ENCODE results near the gene DTX3. TPM values are rescaled to one million over a fixed set of nuclear protein-coding genes. Genes with fewer than 3 reads are reported as not detected.
A peak's percentile ranks its signal among the peaks of the same experiment; 100 is the strongest.

The DTX3 gene
- total and polyA plus RNA-seq, 5 donors from 2014 or later: 3.4 to 31.2 (median 6.0) TPM

- Histone ChIP-seq H3K4me1 (ENCODE audit: control insufficient read depth, insufficient read depth, low read length, poor library complexity, severe bottlenecking) (peaks cover 16% of the 10 kb centered on the region), H3K9me3 (ENCODE audit: control insufficient read depth in 2 of 2, low read length in 2 of 2) (no peaks in the 10 kb centered on the region), H3K4me3 (ENCODE audit: low read depth, low read length) (peak overlapping the region; percentile 44), H3K27me3 (ENCODE audit: control insufficient read depth, insufficient read depth, low read length) (no peaks in the 10 kb centered on the region), H3K36me3 (ENCODE audit: control insufficient read depth, insufficient read depth, low read length) (peaks cover 29% of the 10 kb centered on the region), H3K27ac (ENCODE audit: insufficient read depth, low read length, poor library complexity, severe bottlenecking) (no peak overlapping the region)
- H3K36me3 Mint-ChIP-seq: peaks cover 32% of the 10 kb centered on the region
- H3K4me1 Mint-ChIP-seq: peaks cover 0 to 34% (median 7%) of the 10 kb centered on the region in 4 donors
- peaks cover 1% of the 10 kb centered on the region for H3K27me3 Mint-ChIP-seq
- DNase-seq (no peak), ATAC-seq (ENCODE audit: low read depth in 2 of 2) (peak; percentile 11 to 36)
- peak overlapping the region; percentile 88 to 94 (median 89) for H3K4me3 Mint-ChIP-seq
- no peaks in the 10 kb centered on the region for H3K9me3 Mint-ChIP-seq
- H3K27ac Mint-ChIP-seq: peak overlapping the region; percentile 77 to 94 (median 82)
Observed at GRCh38 chr12:57604992-57605810, 577 bp downstream of the DTX3 start.

DNA sequence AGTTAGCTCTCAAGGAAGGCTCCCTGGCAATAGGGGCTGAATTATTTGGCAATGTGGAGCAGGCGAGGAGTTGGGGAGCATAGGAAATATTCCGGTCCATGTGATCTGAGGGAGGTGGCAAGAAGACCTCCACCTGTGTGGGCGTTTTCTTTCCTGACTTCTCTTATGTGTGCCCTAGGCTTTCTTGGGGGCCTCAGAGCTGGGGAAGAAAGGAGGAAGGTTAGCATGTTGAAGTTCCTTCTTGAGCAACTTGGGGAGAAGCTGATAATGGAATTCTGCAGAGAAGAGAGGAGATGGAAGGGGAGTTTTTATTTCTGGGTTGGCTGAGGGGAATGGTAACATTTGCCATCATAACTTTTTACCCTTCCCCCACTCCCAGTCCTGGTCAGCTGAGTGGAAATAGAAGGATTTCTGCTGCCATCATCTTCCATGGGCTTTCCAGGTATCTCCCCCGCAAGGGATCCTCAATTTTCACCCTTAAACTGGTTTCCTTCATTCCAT is 1.2 kb downstream of the DTX3 start:
- Mint-ChIP-seq H3K9me3 (peaks cover 0 to 2% (median 0%) of the 10 kb centered on the region in 7 donors), H3K27ac (peak overlapping the region in 2 of 3 donors; percentile 53 to 77), H3K36me3 (peaks cover 25% of the 10 kb centered on the region), H3K27me3 (peaks cover 8% of the 10 kb centered on the region), H3K4me1 (peaks cover 0 to 41% (median 7%) of the 10 kb centered on the region in 4 donors), H3K4me3 (peak overlapping the region; percentile 88 to 94 (median 89))
- peaks cover 22% of the 10 kb centered on the region for H3K36me3 ChIP-seq (ENCODE audit: control insufficient read depth, insufficient read depth, low read length)
- peaks cover 23% of the 10 kb centered on the region for H3K4me1 ChIP-seq (ENCODE audit: control insufficient read depth, insufficient read depth, low read length, poor library complexity, severe bottlenecking)
- peak overlapping the region; percentile 44 for H3K4me3 ChIP-seq (ENCODE audit: low read depth, low read length)
- ATAC-seq (ENCODE audit: low read depth in 2 of 2) (no peak), DNase-seq (no peak)
- H3K27ac ChIP-seq (ENCODE audit: insufficient read depth, low read length, poor library complexity, severe bottlenecking): no peak overlapping the region
- no peaks in the 10 kb centered on the region for H3K9me3 ChIP-seq (ENCODE audit: control insufficient read depth in 2 of 2, low read length in 2 of 2)
- no peaks in the 10 kb centered on the region for H3K27me3 ChIP-seq (ENCODE audit: control insufficient read depth, insufficient read depth, low read length)

GRCh38 chr12:57606399-57606798 is 1.8 kb downstream of the DTX3 start:
- Mint-ChIP-seq H3K4me1 (peaks cover 0 to 42% (median 7%) of the 10 kb centered on the region in 4 donors), H3K4me3 (peak overlapping the region; percentile 27 to 88 (median 78)), H3K27me3 (peaks cover 9% of the 10 kb centered on the region), H3K9me3 (peaks cover 0 to 2% (median 0%) of the 10 kb centered on the region in 7 donors), H3K27ac (peak overlapping the region in 1 of 3 donors; percentile 43), H3K36me3 (peaks cover 20% of the 10 kb centered on the region)
- DNase-seq: no peak
- no peaks in the 10 kb centered on the region for H3K9me3 ChIP-seq (ENCODE audit: control insufficient read depth in 2 of 2, low read length in 2 of 2)
- H3K27ac ChIP-seq (ENCODE audit: insufficient read depth, low read length, poor library complexity, severe bottlenecking): no peak overlapping the region
- no peak for ATAC-seq (ENCODE audit: low read depth in 2 of 2)
- no peak overlapping the region for H3K4me3 ChIP-seq (ENCODE audit: low read depth, low read length)
- no peaks in the 10 kb centered on the region for H3K27me3 ChIP-seq (ENCODE audit: control insufficient read depth, insufficient read depth, low read length)
- peaks cover 28% of the 10 kb centered on the region for H3K4me1 ChIP-seq (ENCODE audit: control insufficient read depth, insufficient read depth, low read length, poor library complexity, severe bottlenecking)
- peaks cover 17% of the 10 kb centered on the region for H3K36me3 ChIP-seq (ENCODE audit: control insufficient read depth, insufficient read depth, low read length)

DNA sequence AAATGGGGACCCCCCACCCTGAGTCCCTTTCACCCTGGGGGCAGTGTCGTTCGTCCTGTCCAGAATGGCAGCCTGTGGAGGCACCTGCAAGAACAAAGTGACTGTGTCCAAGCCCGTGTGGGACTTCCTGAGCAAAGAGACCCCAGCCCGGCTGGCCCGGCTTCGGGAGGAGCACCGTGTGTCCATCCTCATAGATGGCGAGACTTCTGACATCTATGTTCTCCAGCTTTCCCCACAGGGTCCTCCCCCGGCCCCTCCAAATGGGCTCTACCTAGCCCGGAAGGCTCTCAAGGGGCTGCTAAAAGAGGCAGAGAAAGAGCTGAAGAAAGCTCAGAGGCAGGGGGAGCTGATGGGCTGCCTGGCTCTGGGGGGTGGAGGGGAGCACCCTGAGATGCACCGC is 2.2 kb downstream of the DTX3 start:
- Histone ChIP-seq H3K27ac (ENCODE audit: insufficient read depth, low read length, poor library complexity, severe bottlenecking) (no peak overlapping the region), H3K36me3 (ENCODE audit: control insufficient read depth, insufficient read depth, low read length) (peaks cover 13% of the 10 kb centered on the region), H3K4me1 (ENCODE audit: control insufficient read depth, insufficient read depth, low read length, poor library complexity, severe bottlenecking) (peaks cover 32% of the 10 kb centered on the region), H3K9me3 (ENCODE audit: control insufficient read depth in 2 of 2, low read length in 2 of 2) (no peaks in the 10 kb centered on the region), H3K27me3 (ENCODE audit: control insufficient read depth, insufficient read depth, low read length) (no peaks in the 10 kb centered on the region), H3K4me3 (ENCODE audit: low read depth, low read length) (no peak overlapping the region)
- Mint-ChIP-seq H3K4me3 (peak overlapping the region in 3 of 4 donors; percentile 10 to 88 (median 87)), H3K9me3 (peaks cover 0 to 2% (median 0%) of the 10 kb centered on the region in 7 donors), H3K27ac (peak overlapping the region in 1 of 3 donors; percentile 43), H3K36me3 (peaks cover 16% of the 10 kb centered on the region), H3K27me3 (peaks cover 9% of the 10 kb centered on the region), H3K4me1 (peaks cover 0 to 43% (median 7%) of the 10 kb centered on the region in 4 donors)
- no peak for ATAC-seq (ENCODE audit: low read depth in 2 of 2)
- DNase-seq: no peak

DNA sequence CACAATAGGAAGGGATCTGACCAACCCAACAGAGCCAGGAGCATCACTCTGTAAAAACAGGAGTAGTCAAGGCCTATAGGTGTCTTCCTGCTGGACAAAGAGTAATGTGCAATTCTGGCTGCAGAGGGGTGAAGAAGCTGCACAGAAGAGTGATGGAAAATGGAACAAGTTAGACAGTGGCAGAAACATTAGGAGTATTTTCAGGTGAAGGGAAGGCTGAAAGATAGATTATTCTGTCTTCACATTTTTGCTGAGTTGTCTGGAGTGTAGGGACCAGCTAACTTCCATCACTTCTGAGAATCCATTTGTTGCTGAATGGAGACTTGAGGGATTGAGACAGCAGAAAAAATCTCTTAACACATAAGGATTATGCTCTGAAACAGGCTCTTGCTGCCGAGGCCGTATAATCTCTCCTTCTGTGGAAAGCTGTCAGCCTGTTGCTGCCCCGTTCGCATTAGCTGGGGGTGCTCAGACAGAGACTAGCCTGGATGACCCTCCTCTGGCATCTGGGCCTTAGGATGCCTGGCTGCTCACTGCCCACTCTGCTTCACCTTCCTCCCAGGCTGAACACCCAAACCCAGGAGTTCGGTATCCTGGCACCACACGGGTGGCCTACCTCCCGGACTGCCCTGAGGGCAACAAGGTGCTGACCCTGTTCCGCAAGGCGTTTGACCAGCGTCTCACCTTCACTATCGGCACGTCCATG is 3.5 kb downstream of the DTX3 start:
- Mint-ChIP-seq H3K27ac (peak overlapping the region in 1 of 3 donors; percentile 92), H3K27me3 (peaks cover 22% of the 10 kb centered on the region), H3K4me1 (peaks cover 0 to 42% (median 5%) of the 10 kb centered on the region in 4 donors), H3K4me3 (peak overlapping the region in 2 of 4 donors; percentile 24 to 34), H3K9me3 (peaks cover 0 to 4% (median 0%) of the 10 kb centered on the region in 7 donors), H3K36me3 (peaks cover 5% of the 10 kb centered on the region)
- Histone ChIP-seq H3K4me1 (ENCODE audit: control insufficient read depth, insufficient read depth, low read length, poor library complexity, severe bottlenecking) (peaks cover 34% of the 10 kb centered on the region), H3K27ac (ENCODE audit: insufficient read depth, low read length, poor library complexity, severe bottlenecking) (no peak overlapping the region), H3K36me3 (ENCODE audit: control insufficient read depth, insufficient read depth, low read length) (peaks cover 2% of the 10 kb centered on the region), H3K4me3 (ENCODE audit: low read depth, low read length) (no peak overlapping the region), H3K27me3 (ENCODE audit: control insufficient read depth, insufficient read depth, low read length) (no peaks in the 10 kb centered on the region), H3K9me3 (ENCODE audit: control insufficient read depth in 2 of 2, low read length in 2 of 2) (no peaks in the 10 kb centered on the region)
- DNase-seq: no peak
- ATAC-seq (ENCODE audit: low read depth in 2 of 2): no peak

GRCh38 chr12:57609101-57609780 is 4.6 kb downstream of the DTX3 start:
- H3K4me1 Mint-ChIP-seq: peaks cover 0 to 33% (median 4%) of the 10 kb centered on the region in 4 donors
- H3K27me3 Mint-ChIP-seq: peaks cover 33% of the 10 kb centered on the region
- no peak overlapping the region for H3K27ac Mint-ChIP-seq
- Histone ChIP-seq H3K4me1 (ENCODE audit: control insufficient read depth, insufficient read depth, low read length, poor library complexity, severe bottlenecking) (peaks cover 31% of the 10 kb centered on the region), H3K27me3 (ENCODE audit: control insufficient read depth, insufficient read depth, low read length) (peaks cover 3% of the 10 kb centered on the region), H3K9me3 (ENCODE audit: control insufficient read depth in 2 of 2, low read length in 2 of 2) (no peaks in the 10 kb centered on the region), H3K27ac (ENCODE audit: insufficient read depth, low read length, poor library complexity, severe bottlenecking) (no peak overlapping the region), H3K36me3 (ENCODE audit: control insufficient read depth, insufficient read depth, low read length) (peaks cover 2% of the 10 kb centered on the region), H3K4me3 (ENCODE audit: low read depth, low read length) (no peak overlapping the region)
- DNase-seq: no peak
- no peak for ATAC-seq (ENCODE audit: low read depth in 2 of 2)
- peaks cover 5% of the 10 kb centered on the region for H3K36me3 Mint-ChIP-seq
- peaks cover 0 to 4% (median 0%) of the 10 kb centered on the region in 7 donors for H3K9me3 Mint-ChIP-seq
- H3K4me3 Mint-ChIP-seq: peak overlapping the region in 1 of 4 donors; percentile 24

All from CD4-positive, CD25-positive, alpha-beta regulatory T cell (primary cell).